K562 (cell line): ENCODE measurements around the gene RSU1. TPM values are rescaled to one million over a fixed set of nuclear protein-coding genes. Genes with fewer than 3 reads are reported as not detected.

Experiments
- ATAC-seq: fragments of 200-7000 bp; cut with Tn5 transposase; 3 replicates; pipeline ENCODE4 v1.9.1; 2020; ENCODE audit warnings: moderate library complexity
- BruUV-seq: library from RNA; stranded (reverse); fragments of 400-500 nt; replicated peaks from 2 replicates; lab custom pipeline; 2021; lab: Mats Ljungman, UMichigan
- CTCF ChIA-PET: fragments of 300-600 bp; formaldehyde crosslinking; extraction: SDS; loops from one replicate; lab custom pipeline; 2021; ENCODE audit warnings: low intra/inter-chr PET ratio; lab: Yijun Ruan, JAX
- POLR2A ChIA-PET: fragments of 300-600, 350-650 bp; sonication (Branson Sonifier 250); formaldehyde crosslinking; extraction: SDS; loops from one replicate; lab custom pipeline; 2021; ENCODE audit warnings: antibody characterized with exemption, inconsistent platforms; lab: Yijun Ruan, JAX
- DNase-seq, 4 experiments: peaks; one replicate each; pipeline versions ENCODE4 v3.0.0 to v3.0.0-alpha.2; 2011 to 2018; ENCODE audit warnings: low spot score in 3 of 4, mixed read lengths in 3 of 4; ENCODE audit errors: extremely low read depth in 1 of 4
- FAIRE-seq: peaks from 2 replicates; lab custom pipeline; 2011; peaks lifted over from hg19 to GRCh38; lab: Jason Lieb, UNC
- H2AFZ ChIP-seq: 2 replicates; pipeline ENCODE4 v1.6.0; 2011; ENCODE audit warnings: low read depth, low read length, control low read depth, inconsistent platforms
- H3K27ac ChIP-seq: fragments of 200-600 bp; 3 replicates; pipeline ENCODE4 v1.8.0; 2011; ENCODE audit warnings: low read depth, mild to moderate bottlenecking, control low read depth, inconsistent platforms, low read length, moderate library complexity, mixed read lengths; ENCODE audit errors: extremely low read depth
- H3K27me3 ChIP-seq, 2 experiments: fragments of 300-600 bp in 1 of 2; 2 replicates in 1 of 2; 3 replicates in 1 of 2; pipeline versions ENCODE4 v1.6.0 to v1.8.0; 2011; ENCODE audit warnings: inconsistent platforms in 2 of 2, low read length in 2 of 2, mild to moderate bottlenecking in 1 of 2, mixed read lengths in 1 of 2, moderate library complexity in 1 of 2; ENCODE audit not compliant: control insufficient read depth in 2 of 2, insufficient read depth in 2 of 2
- H3K36me3 ChIP-seq: fragments of 300-600 bp; 3 replicates; pipeline ENCODE4 v1.8.0; 2011; ENCODE audit warnings: mild to moderate bottlenecking, low read length, inconsistent platforms; ENCODE audit not compliant: control insufficient read depth, insufficient read depth
- H3K4me1 ChIP-seq, 2 experiments: fragments of 200-600 bp in 1 of 2; replicated peaks in 1 of 2; 2 replicates in 1 of 2; 3 replicates in 1 of 2; pipeline versions ENCODE4 v1.5.1 to v1.8.0; 2011; ENCODE audit warnings: inconsistent platforms in 2 of 2, low read length in 2 of 2, mild to moderate bottlenecking in 1 of 2, mixed read lengths in 1 of 2, moderate library complexity in 1 of 2; ENCODE audit not compliant: control insufficient read depth in 2 of 2, insufficient read depth in 2 of 2
- H3K4me2 ChIP-seq: 2 replicates; pipeline ENCODE4 v1.6.1; 2011; ENCODE audit warnings: low read length, control low read depth, inconsistent platforms, mixed read lengths; ENCODE audit not compliant: insufficient read depth
- H3K4me3 ChIP-seq: fragments of 200-600 bp; sonication (generic), shearing (Covaris generic); 2 replicates; pipeline ENCODE4 v1.5.1; 2016; ENCODE audit warnings: control low read depth, inconsistent platforms
- H3K79me2 ChIP-seq: fragments of 200-600 bp; 3 replicates; pipeline ENCODE4 v1.8.0; 2011; ENCODE audit warnings: low read length, inconsistent platforms; ENCODE audit not compliant: control insufficient read depth, insufficient read depth
- H3K9ac ChIP-seq, 2 experiments: 2 replicates each; pipeline versions ENCODE4 v1.6.0 to v1.6.1; 2011; ENCODE audit warnings: low read depth in 2 of 2, low read length in 2 of 2, control low read depth in 1 of 2, inconsistent platforms in 1 of 2, mild to moderate bottlenecking in 1 of 2, mixed read lengths in 1 of 2; ENCODE audit not compliant: insufficient read depth in 1 of 2
- H3K9me1 ChIP-seq: one replicate; pipeline ENCODE4 v1.6.0; 2011; ENCODE audit warnings: inconsistent platforms, mild to moderate bottlenecking, low read length, moderate library complexity; ENCODE audit not compliant: control insufficient read depth, insufficient read depth
- H3K9me3 ChIP-seq: replicated peaks from 2 replicates; pipeline ENCODE4 v1.5.1; 2011; ENCODE audit warnings: low read depth, low read length, inconsistent platforms; ENCODE audit not compliant: control insufficient read depth, insufficient read depth
- H4K20me1 ChIP-seq: replicated peaks from 2 replicates; pipeline ENCODE4 v1.6.1; 2011; ENCODE audit warnings: low read length, inconsistent platforms, mixed read lengths; ENCODE audit not compliant: control insufficient read depth, insufficient read depth
- MAFF ChIP-seq: IDR thresholded peaks from 2 replicates; pipeline ENCODE4 v1.6.1; 2012; ENCODE audit warnings: low read length, improper control_type of control experiment
- MTA2 ChIP-seq: fragments of 450-650 bp; IDR thresholded peaks from 2 replicates; pipeline ENCODE4 v1.6.1; 2016; ENCODE audit warnings: low read depth
- ZBTB1 ChIP-seq: sonication (generic); formaldehyde crosslinking; IDR thresholded peaks from 2 replicates; pipeline ENCODE4 v1.8.1; 2023; ENCODE audit warnings: missing genetic modification reagents, low read depth, mild to moderate bottlenecking, borderline replicate concordance
- WGBS: fragments of 100-300 bp; shearing (Covaris generic); methylation state at CpG from one replicate; pipeline ENCODE4 v1.1.6; 2016; ENCODE audit warnings: low coverage, mixed read lengths; ENCODE audit not compliant: insufficient coverage; ENCODE audit errors: missing lambda C conversion rate; 5-methylcytosine and 5-hydroxymethylcytosine counted together
- in situ Hi-C: fragments of 300-500 bp; cut with MboI; formaldehyde crosslinking; loops from 4 replicates; pipeline ENCODE4 v1.15.0; 2018; ENCODE audit warnings: inconsistent platforms, mixed read lengths
- intact Hi-C: fragments of 100-400 bp; cut with micrococcal nuclease; formaldehyde crosslinking; loops from 2 replicates; pipeline ENCODE4 v1.14.2; 2022
- polyA plus RNA-seq, 8 experiments: library from polyadenylated mRNA; depleted of rRNA in 4 of 8; stranded (reverse) in 5 of 8; unstranded in 3 of 8; fragments of >200 nt; fragmentation: Nextera tagmentation in 2 of 8; fragmentation: Illumina TruSeq in 1 of 8; extraction: Ambion mirVana in 2 of 8; extraction: Trizol in 1 of 8; gene quantifications; 2 replicates each; pipeline versions ENCODE4 v1.2.1 to v1.2.3, GENCODE V29; 2011 to 2014; ENCODE audit warnings: inconsistent platforms in 1 of 8, missing spikeins in 1 of 8
- total RNA-seq, 7 experiments: library from RNA; depleted of rRNA in 6 of 7; stranded (reverse); fragments of >200 nt in 6 of 7; fragmentation: Illumina TruSeq in 2 of 7; extraction: Trizol in 2 of 7; gene quantifications; 2 replicates each; pipeline versions ENCODE4 v1.2.1 to v1.2.3, GENCODE V29; 2011 to 2021; ENCODE audit warnings: low replicate concordance in 1 of 7
- TF ChIP-seq, protein P1 (sequence below): fragments of 450-650 bp; IDR thresholded peaks from 2 replicates; pipeline ENCODE4 v1.7.0; 2016; ENCODE audit warnings: borderline replicate concordance

RSU1 gene
- total and polyA plus RNA-seq, 9 of the 15 experiments (the other 6 are each of a cell fraction or from before 2014, with no cell fraction given) = 18.8 to 67.3 (median 31.5) TPM

DNA sequence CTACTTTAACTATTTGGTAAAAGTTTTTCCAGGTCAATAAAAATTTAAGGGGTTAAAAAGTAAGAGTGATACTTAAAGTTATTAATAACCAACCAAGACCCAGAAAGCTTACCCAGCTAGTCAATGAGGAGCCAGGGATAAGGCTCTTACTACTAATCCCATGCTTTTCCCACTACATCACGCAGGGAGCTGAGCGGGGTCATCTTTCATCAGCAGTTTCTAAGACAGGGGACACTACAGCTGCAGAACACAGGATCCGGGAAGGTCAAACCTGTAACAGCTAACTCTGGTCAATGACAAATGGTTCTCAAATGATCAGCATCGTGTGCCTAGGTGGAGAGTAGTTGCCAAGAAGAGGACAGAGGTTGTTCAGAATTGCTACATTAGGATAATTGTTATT, 65.1 kb downstream of the RSU1 start:
- H3K4me2 ChIP-seq = no peak overlapping the region
- no peak overlapping the region for H3K9ac ChIP-seq
- no peak for DNase-seq
- H3K4me3 ChIP-seq = no peak overlapping the region
- BruUV-seq = no TSS peak
- ATAC-seq = no peak
- no peak for FAIRE-seq
- no peaks in the 10 kb centered on the region for H3K36me3 ChIP-seq
- WGBS = 67% methylated on average over 4 of the region's 4 CpGs
- H2AFZ ChIP-seq = no peak overlapping the region
- H3K9me1 ChIP-seq = no peaks in the 10 kb centered on the region
- no peaks in the 10 kb centered on the region for H4K20me1 ChIP-seq
- no peaks in the 10 kb centered on the region for H3K27me3 ChIP-seq
- POLR2A ChIA-PET = interaction anchor here (0.7 to 1.0 kb wide), 2 partner anchors 14 to 505 kb away, joined by 3 to 4 read pairs; no protein-coding TSS in a partner anchor
- CTCF ChIA-PET = no interaction called here
- no peak for TF ChIP-seq MAFF
- TF ChIP-seq, all 486 proteins: peak for 0
- Histone ChIP-seq H3K27ac (no peak overlapping the region), H3K4me1 (no peaks in the 10 kb centered on the region), H3K9me3 (no peaks in the 10 kb centered on the region), H3K79me2 (no peaks in the 10 kb centered on the region)
- in situ Hi-C loops = no loop called here
- intact Hi-C loops = no loop called here

DNA sequence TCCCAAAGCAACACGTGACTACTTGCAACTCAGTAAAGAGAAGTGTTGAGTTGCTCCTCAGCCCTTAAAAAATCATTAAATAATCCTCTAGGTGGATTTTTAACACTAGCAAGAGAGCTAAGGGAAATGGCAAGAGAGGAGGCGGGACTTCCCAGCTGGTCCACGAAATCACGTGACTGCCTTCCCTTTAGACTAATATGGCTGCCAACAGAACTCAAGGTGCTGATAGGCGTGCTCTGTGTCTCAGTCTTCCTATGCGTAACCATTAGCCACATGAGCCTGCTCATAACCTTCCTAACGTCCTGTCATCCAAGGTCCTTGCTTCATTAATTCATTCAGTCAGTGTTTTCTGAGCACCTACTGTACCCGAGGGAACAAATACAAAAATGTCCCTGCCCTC, 66.0 kb downstream of the RSU1 start:
- Histone ChIP-seq H3K36me3 (no peaks in the 10 kb centered on the region), H3K4me1 (no peaks in the 10 kb centered on the region), H3K4me3 (no peak overlapping the region), H3K27me3 (no peaks in the 10 kb centered on the region), H3K9ac (no peak overlapping the region), H3K79me2 (no peaks in the 10 kb centered on the region), H4K20me1 (no peaks in the 10 kb centered on the region), H3K27ac (no peak overlapping the region), H3K9me1 (no peaks in the 10 kb centered on the region), H3K9me3 (no peaks in the 10 kb centered on the region), H3K4me2 (no peak overlapping the region), H2AFZ (no peak overlapping the region)
- in situ Hi-C loops = no loop called here
- 84% methylated on average over 8 of the region's 8 CpGs for WGBS
- DNase-seq (no peak), FAIRE-seq (no peak), ATAC-seq (no peak)
- intact Hi-C loops = no loop called here
- POLR2A ChIA-PET = no interaction called here
- BruUV-seq = no TSS peak
- CTCF ChIA-PET = no interaction called here
- TF ChIP-seq MTA2 (no peak), ZBTB1 (CRISPR knock-in tag) (no peak)
- TF ChIP-seq, protein P1, sequence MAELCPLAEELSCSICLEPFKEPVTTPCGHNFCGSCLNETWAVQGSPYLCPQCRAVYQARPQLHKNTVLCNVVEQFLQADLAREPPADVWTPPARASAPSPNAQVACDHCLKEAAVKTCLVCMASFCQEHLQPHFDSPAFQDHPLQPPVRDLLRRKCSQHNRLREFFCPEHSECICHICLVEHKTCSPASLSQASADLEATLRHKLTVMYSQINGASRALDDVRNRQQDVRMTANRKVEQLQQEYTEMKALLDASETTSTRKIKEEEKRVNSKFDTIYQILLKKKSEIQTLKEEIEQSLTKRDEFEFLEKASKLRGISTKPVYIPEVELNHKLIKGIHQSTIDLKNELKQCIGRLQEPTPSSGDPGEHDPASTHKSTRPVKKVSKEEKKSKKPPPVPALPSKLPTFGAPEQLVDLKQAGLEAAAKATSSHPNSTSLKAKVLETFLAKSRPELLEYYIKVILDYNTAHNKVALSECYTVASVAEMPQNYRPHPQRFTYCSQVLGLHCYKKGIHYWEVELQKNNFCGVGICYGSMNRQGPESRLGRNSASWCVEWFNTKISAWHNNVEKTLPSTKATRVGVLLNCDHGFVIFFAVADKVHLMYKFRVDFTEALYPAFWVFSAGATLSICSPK = no peak
